ENCODE measurements around the gene FGF18. TPM values are rescaled to one million over a fixed set of nuclear protein-coding genes. Genes with fewer than 3 reads are reported as not detected.

The FGF18 gene
- total RNA-seq, 1 experiment from 2014 or later: 0.94 TPM

DNA sequence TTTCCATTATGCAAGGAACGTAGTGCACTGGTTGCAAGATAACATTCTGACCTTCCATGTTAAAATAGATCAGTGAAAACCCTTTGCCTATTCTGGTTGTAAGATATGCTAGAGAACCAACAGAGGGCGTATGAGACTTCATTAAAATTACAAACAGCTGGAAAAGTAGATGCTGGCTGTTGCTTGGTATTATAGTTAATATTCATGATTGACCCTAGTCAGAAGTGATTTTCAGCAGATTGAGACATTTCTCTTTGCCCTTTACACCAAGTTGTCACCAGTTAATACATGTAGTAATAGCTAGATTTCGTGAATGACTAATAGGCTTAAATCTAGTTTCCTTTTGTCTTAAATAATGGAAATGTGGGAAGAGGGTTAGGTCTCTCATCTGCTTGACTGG, 13.8 kb upstream of the FGF18 start:
- H2BK15ac ChIP-seq (ENCODE audit: low read depth, low read length): no peak overlapping the region
- H3K23me2 ChIP-seq (ENCODE audit: insufficient read length, low read depth, low read length, poor library complexity, severe bottlenecking): no peaks in the 10 kb centered on the region
- no peak overlapping the region for H2BK20ac ChIP-seq (ENCODE audit: low read depth, low read length, poor library complexity, severe bottlenecking)
- H2BK5ac ChIP-seq (ENCODE audit: insufficient read length, low read length): no peak overlapping the region
- no peak overlapping the region for H2BK120ac ChIP-seq (ENCODE audit: low read depth, low read length, poor library complexity, severe bottlenecking)
- H3T11ph ChIP-seq (ENCODE audit: low read length): no peak overlapping the region
- no peak overlapping the region for H3K4ac ChIP-seq (ENCODE audit: low read depth, low read length)
- DNase-seq: no peak
- no peak overlapping the region for H3K14ac ChIP-seq (ENCODE audit: insufficient read depth, low read length)
- peaks cover 15% of the 10 kb centered on the region; the same call in 1 of the 2 replicates for H3K79me2 ChIP-seq (ENCODE audit: insufficient read depth, low read length)
- WGBS (ENCODE audit: extremely low coverage, insufficient read length, low lambda C conversion rate): no CpG with 5 or more reads among the region's 3 CpGs
- no peaks in the 10 kb centered on the region for H3K9me3 ChIP-seq (ENCODE audit: control insufficient read depth, low read depth, low read length)
- no peak overlapping the region for H2AK5ac ChIP-seq (ENCODE audit: insufficient read length, low read length)
- TF ChIP-seq, protein P1, sequence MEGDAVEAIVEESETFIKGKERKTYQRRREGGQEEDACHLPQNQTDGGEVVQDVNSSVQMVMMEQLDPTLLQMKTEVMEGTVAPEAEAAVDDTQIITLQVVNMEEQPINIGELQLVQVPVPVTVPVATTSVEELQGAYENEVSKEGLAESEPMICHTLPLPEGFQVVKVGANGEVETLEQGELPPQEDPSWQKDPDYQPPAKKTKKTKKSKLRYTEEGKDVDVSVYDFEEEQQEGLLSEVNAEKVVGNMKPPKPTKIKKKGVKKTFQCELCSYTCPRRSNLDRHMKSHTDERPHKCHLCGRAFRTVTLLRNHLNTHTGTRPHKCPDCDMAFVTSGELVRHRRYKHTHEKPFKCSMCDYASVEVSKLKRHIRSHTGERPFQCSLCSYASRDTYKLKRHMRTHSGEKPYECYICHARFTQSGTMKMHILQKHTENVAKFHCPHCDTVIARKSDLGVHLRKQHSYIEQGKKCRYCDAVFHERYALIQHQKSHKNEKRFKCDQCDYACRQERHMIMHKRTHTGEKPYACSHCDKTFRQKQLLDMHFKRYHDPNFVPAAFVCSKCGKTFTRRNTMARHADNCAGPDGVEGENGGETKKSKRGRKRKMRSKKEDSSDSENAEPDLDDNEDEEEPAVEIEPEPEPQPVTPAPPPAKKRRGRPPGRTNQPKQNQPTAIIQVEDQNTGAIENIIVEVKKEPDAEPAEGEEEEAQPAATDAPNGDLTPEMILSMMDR (conservative IDR thresholded peaks at IDR 0.05): peak; percentile 48; the same call in 2 of the 3 replicates
- H4K91ac ChIP-seq (ENCODE audit: insufficient read length, low read depth, low read length): no peak overlapping the region
- H2AFZ ChIP-seq (ENCODE audit: low read length): no peak overlapping the region
- no peak overlapping the region for H4K8ac ChIP-seq (replicated peaks; ENCODE audit: insufficient read length, low read depth, low read length)
- H3K27ac ChIP-seq (ENCODE audit: insufficient read length, low read depth, low read length): no peak overlapping the region
- H4K20me1 ChIP-seq (ENCODE audit: control insufficient read depth, insufficient read depth, insufficient read length): no peaks in the 10 kb centered on the region
- no peak overlapping the region for H2BK12ac ChIP-seq (ENCODE audit: insufficient read length, low read depth, low read length)
- no peaks in the 10 kb centered on the region for H3K27me3 ChIP-seq (ENCODE audit: insufficient read depth, low read length)
- Mint-ChIP-seq H3K4me1 (peaks cover 3 to 18% of the 10 kb centered on the region in 2 experiments), H3K4me3 (no peak overlapping the region), H3K27me3 (ENCODE audit: low read depth) (no peaks in the 10 kb centered on the region), H3K36me3 (ENCODE audit: insufficient read depth in 1 of 3, low read depth in 3 of 3) (peaks cover 65 to 79% (median 77%) of the 10 kb centered on the region in 3 experiments), H3K27ac (peak overlapping the region in 1 of 3 experiments; percentile 72; a peak in 2 of 7 replicates), H3K9me3 (peaks cover 0 to 6% of the 10 kb centered on the region in 2 experiments; a peak in 2 of 5 replicates)
- peaks cover 8% of the 10 kb centered on the region for H3K79me1 ChIP-seq (ENCODE audit: insufficient read depth, low read depth, low read length, poor library complexity, severe bottlenecking)
- no peak overlapping the region for H3K56ac ChIP-seq (ENCODE audit: insufficient read length, low read depth, low read length)
- no peak overlapping the region for H3K4me2 ChIP-seq (ENCODE audit: insufficient read depth, insufficient read length, low read length)
- H3K23ac ChIP-seq (ENCODE audit: insufficient read length, low read depth, low read length): no peak overlapping the region
- no peak overlapping the region for H3K9ac ChIP-seq (ENCODE audit: extremely low read depth, insufficient read length, low read length)
- no peak overlapping the region for H4K5ac ChIP-seq (ENCODE audit: insufficient read length, low read depth, low read length)
- H3K18ac ChIP-seq (ENCODE audit: insufficient read length, low read depth, low read length): no peak overlapping the region
- no peaks in the 10 kb centered on the region for H3K4me1 ChIP-seq (ENCODE audit: insufficient read depth, low read length)
